HL-60 (cell line): Measurements from ENCODE around the gene PTPRT.

ENCODE experiments used
- GABPA ChIP-seq: IDR thresholded peaks from 2 replicates; pipeline ENCODE4 v1.6.1; 2012; ENCODE audit warnings: low read depth
- POLR2AphosphoS5 ChIP-seq: IDR thresholded peaks from 2 replicates; pipeline ENCODE4 v1.6.1; 2012; ENCODE audit warnings: low read depth
- SPI1 ChIP-seq: IDR thresholded peaks from 2 replicates; pipeline ENCODE4 v1.6.1; 2012; ENCODE audit warnings: low read depth, mild to moderate bottlenecking, borderline replicate concordance
- TF ChIP-seq, protein P1 (sequence below): IDR thresholded peaks from one replicate; pipeline ENCODE4 v1.5.1; 2011; ENCODE audit warnings: low read length, control low read depth, inconsistent platforms; ENCODE audit not compliant: insufficient read depth
- TF ChIP-seq, protein P2 (sequence below): IDR thresholded peaks from 2 replicates; pipeline ENCODE4 v1.6.1; 2012; ENCODE audit warnings: low read depth; ENCODE audit not compliant: insufficient replicate concordance

GRCh38 chr20:42193119-42193518 is 996.6 kb downstream of the PTPRT start:
- TF ChIP-seq, protein P1, sequence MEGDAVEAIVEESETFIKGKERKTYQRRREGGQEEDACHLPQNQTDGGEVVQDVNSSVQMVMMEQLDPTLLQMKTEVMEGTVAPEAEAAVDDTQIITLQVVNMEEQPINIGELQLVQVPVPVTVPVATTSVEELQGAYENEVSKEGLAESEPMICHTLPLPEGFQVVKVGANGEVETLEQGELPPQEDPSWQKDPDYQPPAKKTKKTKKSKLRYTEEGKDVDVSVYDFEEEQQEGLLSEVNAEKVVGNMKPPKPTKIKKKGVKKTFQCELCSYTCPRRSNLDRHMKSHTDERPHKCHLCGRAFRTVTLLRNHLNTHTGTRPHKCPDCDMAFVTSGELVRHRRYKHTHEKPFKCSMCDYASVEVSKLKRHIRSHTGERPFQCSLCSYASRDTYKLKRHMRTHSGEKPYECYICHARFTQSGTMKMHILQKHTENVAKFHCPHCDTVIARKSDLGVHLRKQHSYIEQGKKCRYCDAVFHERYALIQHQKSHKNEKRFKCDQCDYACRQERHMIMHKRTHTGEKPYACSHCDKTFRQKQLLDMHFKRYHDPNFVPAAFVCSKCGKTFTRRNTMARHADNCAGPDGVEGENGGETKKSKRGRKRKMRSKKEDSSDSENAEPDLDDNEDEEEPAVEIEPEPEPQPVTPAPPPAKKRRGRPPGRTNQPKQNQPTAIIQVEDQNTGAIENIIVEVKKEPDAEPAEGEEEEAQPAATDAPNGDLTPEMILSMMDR: no peak
- TF ChIP-seq SPI1: no peak
- TF ChIP-seq, protein P2, sequence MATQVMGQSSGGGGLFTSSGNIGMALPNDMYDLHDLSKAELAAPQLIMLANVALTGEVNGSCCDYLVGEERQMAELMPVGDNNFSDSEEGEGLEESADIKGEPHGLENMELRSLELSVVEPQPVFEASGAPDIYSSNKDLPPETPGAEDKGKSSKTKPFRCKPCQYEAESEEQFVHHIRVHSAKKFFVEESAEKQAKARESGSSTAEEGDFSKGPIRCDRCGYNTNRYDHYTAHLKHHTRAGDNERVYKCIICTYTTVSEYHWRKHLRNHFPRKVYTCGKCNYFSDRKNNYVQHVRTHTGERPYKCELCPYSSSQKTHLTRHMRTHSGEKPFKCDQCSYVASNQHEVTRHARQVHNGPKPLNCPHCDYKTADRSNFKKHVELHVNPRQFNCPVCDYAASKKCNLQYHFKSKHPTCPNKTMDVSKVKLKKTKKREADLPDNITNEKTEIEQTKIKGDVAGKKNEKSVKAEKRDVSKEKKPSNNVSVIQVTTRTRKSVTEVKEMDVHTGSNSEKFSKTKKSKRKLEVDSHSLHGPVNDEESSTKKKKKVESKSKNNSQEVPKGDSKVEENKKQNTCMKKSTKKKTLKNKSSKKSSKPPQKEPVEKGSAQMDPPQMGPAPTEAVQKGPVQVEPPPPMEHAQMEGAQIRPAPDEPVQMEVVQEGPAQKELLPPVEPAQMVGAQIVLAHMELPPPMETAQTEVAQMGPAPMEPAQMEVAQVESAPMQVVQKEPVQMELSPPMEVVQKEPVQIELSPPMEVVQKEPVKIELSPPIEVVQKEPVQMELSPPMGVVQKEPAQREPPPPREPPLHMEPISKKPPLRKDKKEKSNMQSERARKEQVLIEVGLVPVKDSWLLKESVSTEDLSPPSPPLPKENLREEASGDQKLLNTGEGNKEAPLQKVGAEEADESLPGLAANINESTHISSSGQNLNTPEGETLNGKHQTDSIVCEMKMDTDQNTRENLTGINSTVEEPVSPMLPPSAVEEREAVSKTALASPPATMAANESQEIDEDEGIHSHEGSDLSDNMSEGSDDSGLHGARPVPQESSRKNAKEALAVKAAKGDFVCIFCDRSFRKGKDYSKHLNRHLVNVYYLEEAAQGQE: no peak
- TF ChIP-seq POLR2AphosphoS5: no peak
- TF ChIP-seq GABPA: no peak
